ENCODE data around the gene USP17L15.
"Not testable (repeated sequence)": the region's sequence is repeated elsewhere in the genome, so short reads cannot be mapped to it uniquely, and the experiment has no call there.

USP17L15 gene

GRCh38 chr4:9234085-9234484 lies at the start of gene USP17L15:
Gene USP17L15, plus strand, starts transcription at chr4:9234385. Its CDS starts 0 bp downstream, at chr4:9234385.
- DNase-seq, result not testable (repeated sequence)

GRCh38 chr4:9210357-9210756 lies 23.8 kb upstream of the USP17L15 start, which contains the start of gene USP17L10:
Gene USP17L10, plus strand, starts transcription at chr4:9210657. Its CDS starts 0 bp downstream, at chr4:9210657.
- not testable (repeated sequence) for DNase-seq

DNA sequence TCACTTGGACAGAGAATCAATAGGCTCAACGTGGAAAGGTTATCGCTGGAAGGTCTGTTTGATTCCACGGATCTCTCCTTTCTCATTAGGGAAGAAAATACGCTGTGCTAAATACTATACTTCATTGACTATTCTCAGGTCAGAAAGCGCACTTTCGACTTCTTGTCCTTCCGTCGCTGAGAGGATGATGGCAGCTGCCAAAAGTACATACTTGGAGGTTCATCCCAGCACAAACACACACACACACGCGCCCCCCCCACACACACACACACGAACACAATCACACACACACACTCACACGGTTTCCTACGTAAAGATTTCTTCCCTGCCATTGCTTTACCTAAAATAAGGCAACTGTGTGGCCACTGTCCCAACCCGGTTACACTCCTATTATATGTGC lies 19.5 kb upstream of the USP17L15 start:
- not testable (repeated sequence) for DNase-seq

- DNase-seq, result not testable (repeated sequence)
Observed at GRCh38 chr4:9215105-9215504, 19.1 kb upstream of the USP17L15 start, which contains the start of gene USP17L11. Gene USP17L11, plus strand, starts transcription at chr4:9215405. Its CDS starts 0 bp downstream, at chr4:9215405.

DNA sequence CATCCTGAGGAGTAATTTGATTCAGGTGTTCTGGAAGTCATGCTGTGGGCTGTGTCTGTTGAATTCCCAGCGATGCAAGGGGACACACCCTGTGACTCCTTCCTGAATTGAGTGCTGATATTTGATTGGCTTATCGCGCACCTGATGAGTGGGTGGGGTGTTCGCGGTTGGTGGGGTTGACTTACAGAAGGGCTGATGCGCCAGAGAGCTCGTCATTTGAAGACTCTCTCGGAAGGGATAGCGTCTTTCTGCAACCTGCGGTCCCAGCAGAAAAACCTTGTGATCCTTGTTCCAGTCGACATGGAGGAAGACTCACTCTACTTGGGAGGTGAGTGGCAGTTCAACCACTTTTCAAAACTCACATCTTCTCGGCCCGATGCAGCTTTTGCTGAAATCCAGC lies 14.3 kb upstream of the USP17L15 start, which contains the start of gene USP17L12:
USP17L12 (plus strand) TSS at position 301 of the 400 bp plus-strand sequence; CDS start at position 301, 0 bp downstream.
- DNase-seq, result not testable (repeated sequence)

GRCh38 chr4:9224596-9224995 lies 9.6 kb upstream of the USP17L15 start, which contains the start of gene USP17L13:
Gene USP17L13, plus strand, starts transcription at chr4:9224896. Its CDS starts 0 bp downstream, at chr4:9224896.
- not testable (repeated sequence) for DNase-seq

- not testable (repeated sequence) for DNase-seq
Observed at GRCh38 chr4:9230249-9230648, 3.9 kb upstream of the USP17L15 start.

DNA sequence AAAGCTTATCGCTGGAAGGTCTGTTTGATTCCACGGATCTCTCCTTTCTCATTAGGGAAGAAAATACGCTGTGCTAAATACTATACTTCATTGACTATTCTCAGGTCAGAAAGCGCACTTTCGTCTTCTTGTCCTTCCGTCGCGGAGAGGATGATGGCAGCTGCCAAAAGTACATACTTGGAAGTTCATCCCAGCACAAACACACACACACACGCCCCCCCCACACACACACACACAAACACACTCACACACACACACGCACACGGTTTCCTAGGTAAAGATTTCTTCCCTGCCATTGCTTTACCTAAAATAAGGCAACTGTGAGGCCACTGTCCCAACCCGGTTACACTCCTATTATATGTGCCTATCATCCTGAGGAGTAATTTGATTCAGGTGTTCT lies 4.3 kb downstream of the USP17L15 start:
- not testable (repeated sequence) for DNase-seq

DNA sequence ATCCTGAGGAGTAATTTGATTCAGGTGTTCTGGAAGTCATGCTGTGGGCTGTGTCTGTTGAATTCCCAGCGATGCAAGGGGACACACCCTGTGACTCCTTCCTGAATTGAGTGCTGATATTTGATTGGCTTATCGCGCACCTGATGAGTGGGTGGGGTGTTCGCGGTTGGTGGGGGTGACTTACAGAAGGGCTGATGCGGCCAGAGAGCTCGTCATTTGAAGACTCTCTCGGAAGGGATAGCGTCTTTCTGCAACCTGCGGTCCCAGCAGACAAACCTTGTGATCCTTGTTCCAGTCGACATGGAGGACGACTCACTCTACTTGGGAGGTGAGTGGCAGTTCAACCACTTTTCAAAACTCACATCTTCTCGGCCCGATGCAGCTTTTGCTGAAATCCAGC lies 9.4 kb downstream of the USP17L15 start, which contains the start of gene USP17L17:
USP17L17 (plus strand) TSS at position 301 of the 400 bp plus-strand sequence; CDS start at position 301, 0 bp downstream.
- DNase-seq, result not testable (repeated sequence)

- DNase-seq, result not testable (repeated sequence)
Observed at GRCh38 chr4:9247953-9248680, 13.9 kb downstream of the USP17L15 start, which contains the start of gene USP17L18. Gene USP17L18, plus strand, starts transcription at chr4:9248630. Its CDS starts 0 bp downstream, at chr4:9248630.

DNA sequence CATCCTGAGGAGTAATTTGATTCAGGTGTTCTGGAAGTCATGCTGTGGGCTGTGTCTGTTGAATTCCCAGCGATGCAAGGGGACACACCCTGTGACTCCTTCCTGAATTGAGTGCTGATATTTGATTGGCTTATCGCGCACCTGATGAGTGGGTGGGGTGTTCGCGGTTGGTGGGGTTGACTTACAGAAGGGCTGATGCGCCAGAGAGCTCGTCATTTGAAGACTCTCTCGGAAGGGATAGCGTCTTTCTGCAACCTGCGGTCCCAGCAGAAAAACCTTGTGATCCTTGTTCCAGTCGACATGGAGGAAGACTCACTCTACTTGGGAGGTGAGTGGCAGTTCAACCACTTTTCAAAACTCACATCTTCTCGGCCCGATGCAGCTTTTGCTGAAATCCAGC lies 18.9 kb downstream of the USP17L15 start, which contains the start of gene USP17L19:
USP17L19 (plus strand) TSS at position 301 of the 400 bp plus-strand sequence; CDS start at position 301, 0 bp downstream.
- not testable (repeated sequence) for DNase-seq

DNA sequence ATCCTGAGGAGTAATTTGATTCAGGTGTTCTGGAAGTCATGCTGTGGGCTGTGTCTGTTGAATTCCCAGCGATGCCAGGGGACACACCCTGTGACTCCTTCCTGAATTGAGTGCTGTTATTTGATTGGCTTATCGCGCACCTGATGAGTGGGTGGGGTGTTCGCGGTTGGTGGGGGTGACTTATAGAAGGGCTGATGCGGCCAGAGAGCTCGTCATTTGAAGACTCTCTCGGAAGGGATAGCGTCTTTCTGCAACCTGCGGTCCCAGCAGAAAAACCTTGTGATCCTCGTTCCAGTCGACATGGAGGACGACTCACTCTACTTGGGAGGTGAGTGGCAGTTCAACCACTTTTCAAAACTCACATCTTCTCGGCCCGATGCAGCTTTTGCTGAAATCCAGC lies 23.6 kb downstream of the USP17L15 start, which contains the start of gene USP17L20:
USP17L20 (plus strand) TSS at position 301 of the 400 bp plus-strand sequence; CDS start at position 301, 0 bp downstream.
- not testable (repeated sequence) for DNase-seq

DNA sequence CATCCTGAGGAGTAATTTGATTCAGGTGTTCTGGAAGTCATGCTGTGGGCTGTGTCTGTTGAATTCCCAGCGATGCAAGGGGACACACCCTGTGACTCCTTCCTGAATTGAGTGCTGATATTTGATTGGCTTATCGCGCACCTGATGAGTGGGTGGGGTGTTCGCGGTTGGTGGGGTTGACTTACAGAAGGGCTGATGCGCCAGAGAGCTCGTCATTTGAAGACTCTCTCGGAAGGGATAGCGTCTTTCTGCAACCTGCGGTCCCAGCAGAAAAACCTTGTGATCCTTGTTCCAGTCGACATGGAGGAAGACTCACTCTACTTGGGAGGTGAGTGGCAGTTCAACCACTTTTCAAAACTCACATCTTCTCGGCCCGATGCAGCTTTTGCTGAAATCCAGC lies 28.4 kb downstream of the USP17L15 start, which contains the start of gene USP17L21:
USP17L21 (plus strand) TSS at position 301 of the 400 bp plus-strand sequence; CDS start at position 301, 0 bp downstream.
- not testable (repeated sequence) for DNase-seq

- DNase-seq, result not testable (repeated sequence)
Observed at GRCh38 chr4:9267319-9267718, 33.1 kb downstream of the USP17L15 start, which contains the start of gene USP17L22. Gene USP17L22, plus strand, starts transcription at chr4:9267619. Its CDS starts 0 bp downstream, at chr4:9267619.

- DNase-seq, result not testable (repeated sequence)
Observed at GRCh38 chr4:9271719-9272118, 37.5 kb downstream of the USP17L15 start.
